ENCODE results near the gene SMIM31. TPM values are rescaled to one million over a fixed set of nuclear protein-coding genes. Genes with fewer than 3 reads are reported as not detected.

SMIM31 gene
- total RNA-seq, 4 donors from 2014 or later, result 0.17 TPM; not detected in 3

DNA sequence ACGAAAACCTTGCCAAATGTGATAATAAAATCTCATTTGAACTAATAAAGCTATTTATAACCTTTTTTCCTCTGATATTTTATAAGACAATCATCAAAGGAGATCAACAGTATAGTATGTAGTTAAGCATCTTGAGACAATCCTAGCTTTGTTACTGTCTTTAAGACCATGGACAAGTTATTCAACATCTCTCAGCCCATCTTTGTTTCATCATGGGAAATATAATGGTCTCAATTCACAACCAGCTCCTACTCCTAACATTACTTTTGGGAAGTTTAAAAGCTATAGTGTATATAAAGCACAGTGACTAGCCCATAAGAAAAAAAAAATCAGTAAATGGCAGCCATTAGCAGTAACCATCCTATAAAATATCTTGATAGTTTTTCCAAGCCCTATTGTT, 65.4 kb downstream of the SMIM31 start:
- TF ChIP-seq POLR2AphosphoS5 (IDR thresholded peaks at IDR 0.05) (no peak), EP300 (IDR thresholded peaks at IDR 0.05) (no peak)
- TF ChIP-seq, protein P1, sequence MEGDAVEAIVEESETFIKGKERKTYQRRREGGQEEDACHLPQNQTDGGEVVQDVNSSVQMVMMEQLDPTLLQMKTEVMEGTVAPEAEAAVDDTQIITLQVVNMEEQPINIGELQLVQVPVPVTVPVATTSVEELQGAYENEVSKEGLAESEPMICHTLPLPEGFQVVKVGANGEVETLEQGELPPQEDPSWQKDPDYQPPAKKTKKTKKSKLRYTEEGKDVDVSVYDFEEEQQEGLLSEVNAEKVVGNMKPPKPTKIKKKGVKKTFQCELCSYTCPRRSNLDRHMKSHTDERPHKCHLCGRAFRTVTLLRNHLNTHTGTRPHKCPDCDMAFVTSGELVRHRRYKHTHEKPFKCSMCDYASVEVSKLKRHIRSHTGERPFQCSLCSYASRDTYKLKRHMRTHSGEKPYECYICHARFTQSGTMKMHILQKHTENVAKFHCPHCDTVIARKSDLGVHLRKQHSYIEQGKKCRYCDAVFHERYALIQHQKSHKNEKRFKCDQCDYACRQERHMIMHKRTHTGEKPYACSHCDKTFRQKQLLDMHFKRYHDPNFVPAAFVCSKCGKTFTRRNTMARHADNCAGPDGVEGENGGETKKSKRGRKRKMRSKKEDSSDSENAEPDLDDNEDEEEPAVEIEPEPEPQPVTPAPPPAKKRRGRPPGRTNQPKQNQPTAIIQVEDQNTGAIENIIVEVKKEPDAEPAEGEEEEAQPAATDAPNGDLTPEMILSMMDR (IDR thresholded peaks at IDR 0.05), result no peak
- WGBS, 2 donors (ENCODE audit: low coverage in 1 of 2), result 84 to 90% methylated on average over 1 of the region's 1 CpG
- ATAC-seq, result no peak
- Histone ChIP-seq H3K9me3 (no peaks in the 10 kb centered on the region), H3K27ac (no peak overlapping the region), H3K4me3 (no peak overlapping the region), H3K27me3 (no peaks in the 10 kb centered on the region), H3K4me1 (no peaks in the 10 kb centered on the region), H3K36me3 (no peaks in the 10 kb centered on the region)

DNA sequence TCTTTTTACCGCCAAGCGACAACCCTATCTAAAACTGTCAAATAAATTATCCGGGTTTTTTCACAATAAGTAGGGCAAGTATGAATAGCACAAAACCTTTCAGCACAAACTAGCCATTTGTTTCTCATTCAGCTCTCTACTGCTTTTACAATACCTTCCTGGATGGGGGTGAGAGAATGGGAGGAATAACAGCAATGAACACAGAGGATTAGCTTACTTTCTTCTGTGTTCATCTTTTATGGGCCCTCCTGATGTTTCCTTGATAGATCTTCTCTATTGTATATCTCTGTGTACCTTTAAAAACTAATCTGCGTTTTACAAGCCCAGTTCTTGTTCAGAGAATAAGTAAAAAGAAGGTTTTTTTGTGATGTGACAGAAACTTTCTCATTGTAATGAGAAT, 67.8 kb downstream of the SMIM31 start:
- 59 to 69% methylated on average over 4 of the region's 4 CpGs for WGBS, 2 donors (ENCODE audit: low coverage in 1 of 2)
- no peak overlapping the region for H3K4me3 ChIP-seq
- no peaks in the 10 kb centered on the region for H3K4me1 ChIP-seq
- H3K36me3 ChIP-seq, result no peaks in the 10 kb centered on the region
- TF ChIP-seq EP300 (IDR thresholded peaks at IDR 0.05) (no peak), POLR2A (IDR thresholded peaks at IDR 0.05) (no peak), POLR2AphosphoS5 (IDR thresholded peaks at IDR 0.05) (no peak)
- TF ChIP-seq, protein P1 (IDR thresholded peaks at IDR 0.05), result no peak
- ATAC-seq, result no peak
- H3K27me3 ChIP-seq, result no peaks in the 10 kb centered on the region
- H3K27ac ChIP-seq, result no peak overlapping the region
- H3K9me3 ChIP-seq, result no peaks in the 10 kb centered on the region

DNA sequence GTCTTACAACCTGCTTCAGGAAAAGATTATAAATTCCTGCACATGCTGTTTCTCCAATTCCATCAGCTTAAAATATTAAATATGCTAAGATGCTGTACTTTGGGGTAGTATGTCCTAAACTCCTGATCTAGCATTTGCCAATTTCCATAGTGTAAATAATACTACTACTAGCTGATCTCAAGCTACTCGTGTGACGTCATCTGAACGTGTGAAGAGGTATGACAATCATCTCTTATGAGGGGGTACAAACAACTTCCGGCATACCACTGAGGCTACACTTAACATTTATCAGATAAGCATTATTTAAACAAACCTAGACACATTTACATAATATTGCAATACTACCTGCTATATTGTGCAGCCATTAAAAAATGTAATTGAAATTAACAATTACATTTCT, 70.7 kb downstream of the SMIM31 start:
- H3K4me3 ChIP-seq, result no peak overlapping the region
- no peaks in the 10 kb centered on the region for H3K9me3 ChIP-seq
- H3K36me3 ChIP-seq, result no peaks in the 10 kb centered on the region
- no peaks in the 10 kb centered on the region for H3K4me1 ChIP-seq
- no peak overlapping the region for H3K27ac ChIP-seq
- 79 to 93% methylated on average over 4 of the region's 4 CpGs for WGBS, 2 donors (ENCODE audit: low coverage in 1 of 2)
- no peak for ATAC-seq
- TF ChIP-seq POLR2AphosphoS5 (IDR thresholded peaks at IDR 0.05), result no peak
- no peak for TF ChIP-seq EP300 (IDR thresholded peaks at IDR 0.05)
- no peak for TF ChIP-seq POLR2A (IDR thresholded peaks at IDR 0.05)
- TF ChIP-seq, protein P1 (IDR thresholded peaks at IDR 0.05), result no peak
- H3K27me3 ChIP-seq, result no peaks in the 10 kb centered on the region

DNA sequence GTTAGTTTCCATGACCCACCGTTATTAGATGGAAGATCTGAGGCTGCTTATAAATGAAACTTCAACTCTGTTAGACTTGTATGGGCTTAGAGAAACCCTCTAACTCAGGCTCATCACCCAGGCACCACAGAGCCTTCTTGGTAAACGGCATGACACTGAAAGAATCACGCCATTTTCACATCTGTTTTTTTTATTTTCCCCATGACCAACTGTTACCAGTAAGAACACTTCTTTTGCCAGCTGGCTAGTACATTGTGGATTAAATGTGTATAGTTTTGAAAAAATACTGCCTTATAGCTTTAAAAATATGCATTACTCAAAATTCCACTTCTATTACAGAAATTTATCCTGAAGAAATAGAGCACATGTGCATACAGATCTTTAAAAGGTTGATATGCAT, 75.0 kb downstream of the SMIM31 start:
- TF ChIP-seq POLR2A (IDR thresholded peaks at IDR 0.05) (no peak), POLR2AphosphoS5 (IDR thresholded peaks at IDR 0.05) (no peak)
- 70 to 83% methylated on average over 3 of the region's 3 CpGs for WGBS, 2 donors (ENCODE audit: low coverage in 1 of 2)
- Histone ChIP-seq H3K36me3 (no peaks in the 10 kb centered on the region), H3K4me3 (no peak overlapping the region), H3K27ac (no peak overlapping the region), H3K27me3 (no peaks in the 10 kb centered on the region), H3K4me1 (no peaks in the 10 kb centered on the region), H3K9me3 (no peaks in the 10 kb centered on the region)
- no peak for ATAC-seq

DNA sequence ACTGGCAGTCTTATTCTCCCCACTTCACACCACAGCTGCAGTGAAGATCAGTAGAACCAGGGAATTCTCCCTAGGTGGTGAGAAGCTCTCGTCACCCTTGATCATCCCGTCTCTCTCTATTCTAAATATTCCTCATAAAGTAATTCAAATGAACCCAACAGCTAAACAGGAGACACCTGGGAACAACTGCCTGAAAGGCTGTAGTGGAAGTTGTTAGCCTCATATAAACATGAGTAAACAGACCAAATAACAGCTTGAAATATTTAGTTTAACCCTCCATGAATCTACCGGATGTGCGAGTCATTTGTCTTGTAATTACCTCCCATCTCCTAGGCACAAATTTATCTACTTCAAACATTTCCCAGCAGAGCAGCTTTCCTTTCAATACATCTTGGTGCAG, 92.6 kb downstream of the SMIM31 start:
- peaks cover 3% of the 10 kb centered on the region for H3K27me3 ChIP-seq
- no peak overlapping the region for H3K4me3 ChIP-seq
- no peaks in the 10 kb centered on the region for H3K9me3 ChIP-seq
- no peak overlapping the region for H3K27ac ChIP-seq
- WGBS, 2 donors (ENCODE audit: low coverage in 1 of 2), result 24 to 41% methylated on average over 4 of the region's 4 CpGs
- no peaks in the 10 kb centered on the region for H3K4me1 ChIP-seq
- TF ChIP-seq, protein P1 (IDR thresholded peaks at IDR 0.05), result no peak
- TF ChIP-seq EP300 (IDR thresholded peaks at IDR 0.05) (no peak), POLR2AphosphoS5 (IDR thresholded peaks at IDR 0.05) (no peak), POLR2A (IDR thresholded peaks at IDR 0.05) (no peak)
- no peaks in the 10 kb centered on the region for H3K36me3 ChIP-seq
- ATAC-seq, result no peak
